AG09309 (cell line): ENCODE data around the gene CASZ1.

ENCODE experiments used
- DNase-seq: peaks from one replicate; pipeline ENCODE4 v3.0.0-alpha.2; 2010; ENCODE audit warnings: low read depth
- H3K4me3 ChIP-seq: 2 replicates; pipeline ENCODE4 v1.5.1; 2011; ENCODE audit warnings: mild to moderate bottlenecking, low read depth, low read length, moderate library complexity; ENCODE audit not compliant: control insufficient read depth
- CTCF ChIP-seq: IDR thresholded peaks from 2 replicates; pipeline ENCODE4 v1.5.1; 2011; ENCODE audit warnings: mild to moderate bottlenecking, low read depth, low read length, inconsistent platforms; ENCODE audit not compliant: insufficient read depth, control insufficient read depth; ENCODE audit errors: missing control alignments

CASZ1 gene

GRCh38 chr1:10684221-10684620, 112.2 kb downstream of the CASZ1 start:
- TF ChIP-seq CTCF, result no peak
- no peak overlapping the region for H3K4me3 ChIP-seq
- no peak for DNase-seq

DNA sequence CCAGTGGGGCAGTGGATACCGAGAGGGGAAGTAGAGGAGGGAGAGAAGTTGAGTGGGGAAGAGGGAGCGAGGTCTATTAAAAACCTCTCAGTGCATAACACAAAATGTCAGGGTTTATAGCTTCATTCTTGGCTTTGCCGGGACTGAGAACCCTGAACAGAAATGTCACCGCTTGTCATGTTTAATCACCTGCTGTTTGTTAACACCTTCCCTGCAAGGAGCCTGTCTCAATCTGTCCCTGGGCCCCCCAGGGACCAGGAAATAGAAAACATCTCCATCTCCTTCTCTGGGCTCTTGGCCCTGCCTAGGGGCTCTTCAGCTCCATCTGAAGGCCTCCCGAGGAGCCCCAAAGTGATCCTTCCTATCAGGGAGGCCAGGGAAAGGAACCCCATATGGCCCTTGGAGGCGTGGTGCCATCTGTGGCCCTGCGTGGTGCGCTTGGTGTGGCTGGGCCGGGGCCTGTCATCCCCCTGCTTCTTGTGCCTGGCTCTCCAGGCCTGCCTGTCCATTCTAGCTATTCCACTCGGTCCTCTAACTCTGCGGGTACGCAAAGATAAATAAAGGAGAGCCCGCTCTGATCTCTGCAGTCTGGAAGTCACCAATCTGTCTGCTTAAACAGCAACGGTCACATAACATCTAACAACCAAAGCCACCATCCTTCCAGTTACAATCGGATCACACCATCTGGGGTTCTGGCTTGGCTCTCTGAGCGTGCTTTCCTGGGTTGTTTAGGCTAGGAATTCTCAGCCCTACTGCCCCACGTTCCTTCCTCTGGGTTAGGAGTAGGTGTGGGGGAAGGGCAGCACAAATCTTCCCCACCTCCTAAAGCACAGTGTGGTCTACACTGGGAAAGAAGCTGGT, 113.8 kb downstream of the CASZ1 start:
- no peak for TF ChIP-seq CTCF
- DNase-seq, result no peak
- no peak overlapping the region for H3K4me3 ChIP-seq

DNA sequence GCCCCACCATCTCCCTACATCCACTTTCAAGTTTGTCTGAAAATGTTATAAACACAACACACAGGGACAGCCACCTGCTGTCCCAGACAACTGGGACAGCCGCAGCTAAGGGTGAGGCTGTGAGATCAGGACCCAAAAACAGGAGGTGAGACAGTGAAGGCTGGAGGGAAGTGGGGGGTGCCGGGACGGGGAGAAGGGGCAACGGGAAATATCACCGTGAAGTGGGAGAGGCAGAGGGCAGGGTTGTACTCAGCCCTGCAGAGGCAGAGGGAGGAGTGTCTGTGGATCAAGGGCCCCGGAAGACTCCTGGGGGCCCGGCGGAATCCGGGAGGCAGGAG, 114.4 kb downstream of the CASZ1 start:
- H3K4me3 ChIP-seq, result no peak overlapping the region

GRCh38 chr1:10681296-10682107, 114.9 kb downstream of the CASZ1 start:
- H3K4me3 ChIP-seq, result no peak overlapping the region
- no peak for TF ChIP-seq CTCF
- DNase-seq, result no peak

More for the DNA sequence above, 114.4 kb downstream of the CASZ1 start:
- DNase-seq, result no peak
- TF ChIP-seq CTCF, result no peak

GRCh38 chr1:10680487-10680886, 116.0 kb downstream of the CASZ1 start:
- DNase-seq, result no peak
- TF ChIP-seq CTCF, result no peak

DNA sequence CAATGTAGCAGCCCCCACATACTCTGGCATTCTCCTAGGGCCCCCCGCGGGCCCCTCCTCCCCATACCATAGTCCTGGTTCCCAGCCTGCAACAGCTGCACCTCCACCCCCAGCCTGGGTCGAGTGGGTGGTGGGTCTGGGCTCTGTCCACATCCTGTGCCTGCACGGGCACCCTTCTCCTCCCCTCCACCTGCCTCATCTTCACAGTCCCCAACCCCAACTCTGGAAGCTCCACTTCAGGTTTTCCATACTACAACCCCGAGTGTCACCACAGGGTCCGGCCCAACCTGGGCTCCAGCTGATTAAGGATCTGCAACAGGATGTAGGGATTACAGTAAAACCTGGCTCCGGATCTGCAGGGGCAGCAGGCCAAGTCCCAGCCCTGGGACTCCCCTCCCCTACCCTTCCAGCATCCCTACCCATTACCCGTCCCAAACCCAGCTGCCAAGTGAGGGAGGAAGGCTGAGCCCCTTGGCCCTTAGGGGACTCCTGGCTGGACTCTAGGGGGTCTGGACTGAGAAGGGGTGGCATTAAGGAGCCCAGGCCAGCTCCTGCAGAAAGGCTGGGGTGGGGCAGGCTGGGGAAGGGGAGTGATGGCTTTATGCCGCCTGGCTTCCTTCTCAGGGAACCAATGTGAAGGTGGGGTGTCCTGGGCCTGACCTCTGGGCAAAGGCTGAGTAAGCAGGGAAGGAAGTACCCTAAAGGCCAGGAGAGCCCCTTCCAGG, 116.8 kb downstream of the CASZ1 start:
- no peak for TF ChIP-seq CTCF
- DNase-seq, result no peak

More at GRCh38 chr1:10680487-10680886, 116.0 kb downstream of the CASZ1 start:
- no peak overlapping the region for H3K4me3 ChIP-seq

More for the DNA sequence above, 116.8 kb downstream of the CASZ1 start:
- no peak overlapping the region for H3K4me3 ChIP-seq
